ENCODE results near the gene TRIOBP.

DNA sequence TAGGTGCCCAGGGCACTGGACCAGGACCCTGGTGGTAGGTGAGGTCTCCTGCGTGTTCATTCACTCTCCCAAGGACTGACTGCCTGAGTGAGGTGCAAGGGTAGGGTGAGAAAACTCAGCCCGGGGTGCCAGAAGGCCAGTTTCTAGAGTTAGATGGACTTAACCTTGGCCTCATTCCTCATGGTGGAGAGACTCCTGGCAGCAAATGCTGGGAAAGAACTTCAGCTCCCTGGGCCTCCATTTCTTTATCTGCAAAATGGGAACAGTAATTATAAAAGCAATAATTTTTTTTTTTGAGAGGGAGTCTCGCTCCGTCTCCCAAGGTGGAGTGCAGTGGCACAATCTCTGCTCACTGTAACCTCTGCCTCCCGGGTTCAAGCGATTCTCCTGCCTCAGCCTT lies 47.7 kb downstream of the TRIOBP start:
- no peak for TF ChIP-seq CTCF (conservative IDR thresholded peaks at IDR 0.05; ENCODE audit: low read depth, low read length)
- no peak for TF ChIP-seq EZH2 (IDR thresholded peaks at IDR 0.05; ENCODE audit: borderline replicate concordance, low read depth, low read length, poor library complexity, severe bottlenecking)
